Coronary artery (tissue), 2 donors: ENCODE measurements around the gene PDIA2.
"Not testable (repeated sequence)": the region's sequence is repeated elsewhere in the genome, so short reads cannot be mapped to it uniquely, and the experiment has no call there.

Experiments used
- DNase-seq: peaks from one replicate; pipeline ENCODE4 v3.0.0-alpha.2; 2017; ENCODE audit warnings: low spot score
- H3K27ac ChIP-seq, 2 donors: fragments of 200-600 bp; sonication (generic); one replicate each; pipeline ENCODE4 v1.5.1; 2016 to 2019
- H3K4me3 ChIP-seq: fragments of 200-600 bp; sonication (generic); 2 replicates; pipeline ENCODE4 v1.5.1; 2016; ENCODE audit warnings: mild to moderate bottlenecking, moderate library complexity
- TF ChIP-seq, protein P1 (sequence below): fragments of 200-600 bp; sonication (generic); IDR thresholded peaks from one replicate; pipeline ENCODE4 v1.5.1; 2019; ENCODE audit warnings: antibody characterized with exemption

Gene PDIA2

DNA sequence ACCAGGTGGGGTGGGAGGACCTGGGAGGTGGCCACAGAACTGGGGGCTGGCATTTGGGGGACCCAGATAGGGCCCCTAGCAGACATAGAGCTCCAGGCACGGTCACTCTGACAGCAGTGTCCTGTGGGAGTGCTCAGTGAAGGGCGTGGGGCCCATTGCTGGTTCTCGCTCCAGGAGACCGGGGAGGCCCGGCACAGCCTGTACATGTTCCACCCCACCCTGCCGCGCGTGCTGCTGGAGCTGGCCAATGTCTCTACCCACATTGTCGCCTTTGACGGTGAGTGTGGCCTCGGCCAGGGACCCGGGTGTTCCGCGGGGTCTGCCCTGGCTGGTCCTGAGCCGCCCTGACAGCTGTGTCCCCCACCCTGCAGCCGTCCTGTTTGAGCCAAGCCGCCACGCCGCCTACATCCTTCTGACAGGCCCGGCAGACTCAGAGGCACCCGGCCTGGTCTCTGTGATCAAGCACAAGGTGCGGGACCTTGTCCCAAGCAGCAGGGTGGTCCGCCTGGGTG, 18.5 kb upstream of the PDIA2 start:
- H3K4me3 ChIP-seq, result no peak overlapping the region
- H3K27ac ChIP-seq, result no peak overlapping the region
- no peak for DNase-seq
- TF ChIP-seq, protein P1, sequence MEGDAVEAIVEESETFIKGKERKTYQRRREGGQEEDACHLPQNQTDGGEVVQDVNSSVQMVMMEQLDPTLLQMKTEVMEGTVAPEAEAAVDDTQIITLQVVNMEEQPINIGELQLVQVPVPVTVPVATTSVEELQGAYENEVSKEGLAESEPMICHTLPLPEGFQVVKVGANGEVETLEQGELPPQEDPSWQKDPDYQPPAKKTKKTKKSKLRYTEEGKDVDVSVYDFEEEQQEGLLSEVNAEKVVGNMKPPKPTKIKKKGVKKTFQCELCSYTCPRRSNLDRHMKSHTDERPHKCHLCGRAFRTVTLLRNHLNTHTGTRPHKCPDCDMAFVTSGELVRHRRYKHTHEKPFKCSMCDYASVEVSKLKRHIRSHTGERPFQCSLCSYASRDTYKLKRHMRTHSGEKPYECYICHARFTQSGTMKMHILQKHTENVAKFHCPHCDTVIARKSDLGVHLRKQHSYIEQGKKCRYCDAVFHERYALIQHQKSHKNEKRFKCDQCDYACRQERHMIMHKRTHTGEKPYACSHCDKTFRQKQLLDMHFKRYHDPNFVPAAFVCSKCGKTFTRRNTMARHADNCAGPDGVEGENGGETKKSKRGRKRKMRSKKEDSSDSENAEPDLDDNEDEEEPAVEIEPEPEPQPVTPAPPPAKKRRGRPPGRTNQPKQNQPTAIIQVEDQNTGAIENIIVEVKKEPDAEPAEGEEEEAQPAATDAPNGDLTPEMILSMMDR, result no peak

DNA sequence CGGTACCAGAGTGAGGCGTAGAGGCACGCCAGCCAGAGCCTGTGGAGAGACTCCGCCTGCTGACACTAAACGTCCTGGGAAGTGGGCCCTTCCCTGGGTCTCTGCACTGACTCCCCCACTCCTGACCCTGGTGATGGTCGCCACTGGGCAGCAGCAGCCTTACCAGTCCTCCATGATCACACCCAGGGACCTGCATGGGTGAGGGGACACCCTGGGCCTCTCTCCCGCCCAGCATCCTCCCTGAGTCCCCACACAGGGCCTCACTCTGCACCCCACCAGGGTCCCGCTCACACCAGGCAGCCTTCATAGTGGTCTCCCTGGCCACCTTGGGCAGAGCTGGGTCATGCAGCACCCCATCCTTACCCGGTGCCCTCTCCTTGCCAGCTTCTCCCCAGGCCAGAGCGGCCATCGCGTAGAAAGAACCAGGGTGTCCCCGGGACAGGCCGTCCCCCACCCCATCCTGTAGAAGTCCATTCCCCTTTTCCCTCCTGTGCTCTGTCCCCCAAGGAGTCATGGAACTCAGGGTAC, 17.9 kb upstream of the PDIA2 start:
- DNase-seq, result no peak
- Histone ChIP-seq H3K4me3 (no peak overlapping the region), H3K27ac (no peak overlapping the region)
- TF ChIP-seq, protein P1, result no peak

DNA sequence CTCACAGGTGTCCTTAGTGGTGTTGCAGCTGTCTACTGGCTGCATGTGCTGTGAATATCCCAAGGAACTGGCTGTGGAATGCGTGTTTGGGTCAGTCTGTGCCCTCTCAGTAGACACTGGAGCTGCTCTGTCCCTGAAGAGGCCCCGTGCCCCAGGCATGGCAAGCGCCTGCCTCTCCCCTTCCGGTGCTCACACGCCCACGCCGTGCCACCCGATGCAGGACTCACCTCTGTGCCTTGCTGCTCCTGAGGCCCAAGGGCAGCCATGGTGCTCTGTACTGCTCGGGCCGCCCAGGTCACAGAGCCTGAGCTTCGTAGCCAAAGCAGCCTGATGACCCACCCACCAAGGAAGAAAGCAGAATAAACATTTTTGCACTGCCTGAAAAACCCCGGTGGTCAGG, 17.3 kb upstream of the PDIA2 start:
- Histone ChIP-seq H3K27ac (no peak overlapping the region), H3K4me3 (no peak overlapping the region)
- no peak for DNase-seq
- TF ChIP-seq, protein P1, result no peak

DNA sequence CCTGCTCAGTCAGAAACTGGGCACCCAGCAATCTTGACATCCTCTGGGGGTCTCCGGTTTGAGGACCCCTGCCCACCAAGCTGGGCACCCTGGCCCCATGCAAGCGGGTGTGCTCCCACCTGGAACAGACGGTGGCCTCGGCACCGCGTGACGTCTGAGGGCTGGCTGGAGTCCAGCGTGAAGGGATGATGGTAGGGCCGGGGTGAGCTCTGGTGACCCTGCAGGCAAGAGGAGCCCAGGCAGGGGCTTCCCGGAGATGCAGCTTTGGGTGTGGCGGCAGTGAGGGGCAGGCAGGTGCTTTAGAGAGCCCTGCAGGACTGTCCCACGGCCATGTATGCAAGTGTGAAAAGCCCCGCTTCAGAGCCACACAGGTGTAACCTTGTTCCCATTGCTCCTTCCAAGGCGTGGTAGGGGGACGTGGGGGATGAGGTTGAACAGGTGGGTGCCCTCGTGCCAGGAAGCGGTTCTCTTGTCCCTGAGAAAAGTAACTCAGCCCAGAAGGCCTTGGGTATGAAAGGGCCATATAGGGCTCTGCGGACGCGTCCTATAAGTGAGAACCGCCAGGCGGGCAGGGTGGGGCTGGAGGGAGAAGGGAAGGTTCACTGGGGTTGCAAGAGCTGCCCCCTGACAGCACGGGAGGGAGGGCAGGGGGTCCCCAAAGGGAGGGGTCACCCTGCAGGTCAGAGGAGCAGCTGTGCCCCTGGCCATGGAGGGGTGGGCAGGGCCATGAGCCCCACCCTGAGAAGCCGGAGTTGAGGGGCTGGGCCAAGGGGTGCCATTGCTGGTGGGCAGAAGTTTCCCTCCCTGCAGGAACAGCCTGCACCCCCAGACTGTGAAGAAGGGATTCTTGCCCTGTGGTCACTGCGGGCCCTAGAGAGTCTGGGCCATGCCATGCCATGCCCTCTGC, 16.5 kb upstream of the PDIA2 start:
- H3K4me3 ChIP-seq, result no peak overlapping the region
- TF ChIP-seq, protein P1, result no peak
- no peak for DNase-seq
- no peak overlapping the region for H3K27ac ChIP-seq

DNA sequence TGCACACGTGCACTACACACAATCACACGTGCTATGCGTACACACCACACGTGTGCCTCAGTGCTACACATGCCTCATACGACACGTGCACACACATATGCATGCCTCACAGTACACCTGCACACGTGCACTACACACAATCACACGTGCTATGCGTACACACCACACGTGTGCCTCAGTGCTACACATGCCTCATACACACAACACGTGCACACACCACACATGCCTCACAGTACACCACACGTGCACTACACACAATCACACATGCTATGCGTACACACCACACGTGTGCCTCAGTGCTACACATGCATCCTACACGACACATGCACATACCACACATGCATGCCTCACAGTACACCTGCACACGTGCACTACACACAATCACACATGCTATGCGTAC, 15.4 kb upstream of the PDIA2 start:
- H3K4me3 ChIP-seq, H3K27ac ChIP-seq, DNase-seq: not testable (repeated sequence)

DNA sequence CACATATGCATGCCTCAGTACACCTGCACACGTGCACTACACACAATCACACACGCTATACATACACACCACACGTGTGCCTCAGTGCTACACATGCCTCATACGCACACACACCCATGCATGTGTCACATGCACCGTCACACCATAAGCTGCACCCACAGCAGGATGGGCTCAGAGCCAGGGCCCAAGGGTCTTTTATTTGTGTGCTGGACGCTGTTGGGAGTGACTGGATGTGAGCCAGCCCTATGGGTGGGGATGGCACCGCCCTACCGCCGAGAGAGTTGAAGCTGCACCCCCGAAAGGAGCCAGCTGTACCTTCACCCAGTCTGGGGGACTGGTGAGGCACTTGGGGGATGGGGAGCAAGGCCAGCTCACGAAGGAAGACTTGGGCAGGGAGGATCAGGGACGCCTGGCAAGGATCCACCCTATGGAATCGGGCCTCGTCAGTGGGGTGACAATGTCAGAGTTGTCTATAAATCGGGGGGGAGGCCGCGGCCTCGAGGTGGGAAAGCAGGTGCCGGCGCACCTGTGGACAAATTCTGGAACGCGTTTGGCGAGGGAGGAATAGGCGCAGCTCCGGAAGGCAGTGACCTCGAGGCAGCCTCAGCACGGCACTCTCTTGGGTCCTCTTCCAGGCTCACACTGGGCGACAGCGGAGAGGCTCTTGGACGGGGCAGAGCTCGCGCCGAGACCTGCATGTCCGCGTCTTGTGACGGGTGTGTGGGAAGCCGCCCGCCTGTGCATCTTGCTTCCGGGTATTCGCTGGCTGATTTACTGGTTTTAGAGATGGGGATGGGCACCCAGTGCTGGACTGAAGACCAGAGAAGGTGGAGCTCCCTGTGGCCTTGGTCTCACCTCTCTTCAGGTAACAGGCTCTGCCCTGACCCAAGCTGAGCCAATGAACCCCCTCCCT, 14.6 kb upstream of the PDIA2 start:
- no peak overlapping the region for H3K27ac ChIP-seq
- TF ChIP-seq, protein P1, result no peak
- no peak overlapping the region for H3K4me3 ChIP-seq
- DNase-seq, result no peak
